H9 (cell line): ENCODE data around the gene CDK6. TPM values are rescaled to one million over a fixed set of nuclear protein-coding genes. Genes with fewer than 3 reads are reported as not detected.

Experiments used
- DNase-seq: peaks from one replicate; pipeline ENCODE4 v3.0.0-alpha.2; 2017
- H2AFZ ChIP-seq: one replicate; pipeline ENCODE4 v1.6.1; 2013; ENCODE audit warnings: mild to moderate bottlenecking, low read length, control low read depth, moderate library complexity
- H2AK5ac ChIP-seq: 2 replicates; pipeline ENCODE4 v1.6.1; 2013; ENCODE audit warnings: low read length, control low read depth, mixed read lengths; ENCODE audit not compliant: insufficient read length
- H2BK120ac ChIP-seq: one replicate; pipeline ENCODE4 v1.6.1; 2013; ENCODE audit warnings: low read depth, mild to moderate bottlenecking, low read length, control low read depth, inconsistent platforms; ENCODE audit not compliant: poor library complexity, severe bottlenecking
- H2BK12ac ChIP-seq: 2 replicates; pipeline ENCODE4 v1.6.1; 2013; ENCODE audit warnings: low read length, control low read depth, mixed read lengths, low read depth; ENCODE audit not compliant: insufficient read length
- H2BK15ac ChIP-seq: 2 replicates; pipeline ENCODE4 v1.6.1; 2013; ENCODE audit warnings: low read depth, low read length, control low read depth
- H2BK20ac ChIP-seq: one replicate; pipeline ENCODE4 v1.6.1; 2013; ENCODE audit warnings: low read depth, mild to moderate bottlenecking, low read length, control low read depth, inconsistent platforms; ENCODE audit not compliant: poor library complexity, severe bottlenecking
- H2BK5ac ChIP-seq: 2 replicates; pipeline ENCODE4 v1.6.1; 2013; ENCODE audit warnings: low read length, control low read depth, mixed read lengths; ENCODE audit not compliant: insufficient read length
- H3K14ac ChIP-seq: 2 replicates; pipeline ENCODE4 v1.6.1; 2013; ENCODE audit warnings: low read length, control low read depth; ENCODE audit not compliant: insufficient read depth
- H3K18ac ChIP-seq: 2 replicates; pipeline ENCODE4 v1.6.1; 2013; ENCODE audit warnings: low read depth, mild to moderate bottlenecking, mixed read lengths, low read length, control low read depth; ENCODE audit not compliant: insufficient read length
- H3K23ac ChIP-seq: 2 replicates; pipeline ENCODE4 v1.6.1; 2013; ENCODE audit warnings: low read length, control low read depth, mixed read lengths, low read depth; ENCODE audit not compliant: insufficient read length
- H3K23me2 ChIP-seq: 2 replicates; pipeline ENCODE4 v1.6.1; 2013; ENCODE audit warnings: low read depth, mild to moderate bottlenecking, mixed read lengths, low read length, control low read depth; ENCODE audit not compliant: insufficient read length, poor library complexity, severe bottlenecking
- H3K27ac ChIP-seq: 2 replicates; pipeline ENCODE4 v1.5.1; 2013; ENCODE audit warnings: low read length, control low read depth, mixed read lengths, low read depth; ENCODE audit not compliant: insufficient read length
- H3K27me3 ChIP-seq: 2 replicates; pipeline ENCODE4 v1.6.1; 2013; ENCODE audit warnings: low read length, control low read depth, inconsistent platforms; ENCODE audit not compliant: insufficient read depth
- H3K4ac ChIP-seq: 2 replicates; pipeline ENCODE4 v1.6.1; 2013; ENCODE audit warnings: low read depth, mild to moderate bottlenecking, control low read depth, inconsistent platforms, low read length, moderate library complexity
- H3K4me1 ChIP-seq: 2 replicates; pipeline ENCODE4 v1.6.1; 2013; ENCODE audit warnings: low read length, control low read depth, inconsistent platforms; ENCODE audit not compliant: insufficient read depth
- H3K4me2 ChIP-seq: 2 replicates; pipeline ENCODE4 v1.6.1; 2013; ENCODE audit warnings: low read length, control low read depth, mixed read lengths; ENCODE audit not compliant: insufficient read length, insufficient read depth
- H3K56ac ChIP-seq: 2 replicates; pipeline ENCODE4 v1.6.1; 2013; ENCODE audit warnings: low read depth, mild to moderate bottlenecking, mixed read lengths, low read length, control low read depth; ENCODE audit not compliant: insufficient read length
- H3K79me1 ChIP-seq: 2 replicates; pipeline ENCODE4 v1.6.1; 2013; ENCODE audit warnings: low read depth, mild to moderate bottlenecking, moderate library complexity, low read length, control low read depth, inconsistent platforms; ENCODE audit not compliant: insufficient read depth, poor library complexity, severe bottlenecking
- H3K79me2 ChIP-seq: 2 replicates; pipeline ENCODE4 v1.6.1; 2013; ENCODE audit warnings: low read length, control low read depth, inconsistent platforms; ENCODE audit not compliant: insufficient read depth
- H3K9ac ChIP-seq: 2 replicates; pipeline ENCODE4 v1.6.1; 2013; ENCODE audit warnings: low read length, control low read depth, mixed read lengths; ENCODE audit not compliant: insufficient read length; ENCODE audit errors: extremely low read depth
- H3K9me3 ChIP-seq: one replicate; pipeline ENCODE4 v1.6.1; 2013; ENCODE audit warnings: low read depth, low read length, inconsistent platforms; ENCODE audit not compliant: control insufficient read depth
- H3T11ph ChIP-seq: one replicate; pipeline ENCODE4 v1.6.1; 2013; ENCODE audit warnings: mild to moderate bottlenecking, low read length, control low read depth, inconsistent platforms
- H4K20me1 ChIP-seq: one replicate; pipeline ENCODE4 v1.6.1; 2013; ENCODE audit not compliant: control insufficient read depth, insufficient read length, insufficient read depth
- H4K5ac ChIP-seq: 2 replicates; pipeline ENCODE4 v1.6.1; 2013; ENCODE audit warnings: low read depth, mild to moderate bottlenecking, mixed read lengths, low read length, control low read depth; ENCODE audit not compliant: insufficient read length
- H4K8ac ChIP-seq: replicated peaks from 2 replicates; pipeline ENCODE4 v1.6.1; 2013; ENCODE audit warnings: low read length, control low read depth, mixed read lengths, low read depth; ENCODE audit not compliant: insufficient read length
- H4K91ac ChIP-seq: 2 replicates; pipeline ENCODE4 v1.6.1; 2013; ENCODE audit warnings: low read depth, mild to moderate bottlenecking, moderate library complexity, mixed read lengths, low read length, control low read depth; ENCODE audit not compliant: insufficient read length
- H3K27ac Mint-ChIP-seq, 3 experiments: 2 replicates in 2 of 3; 3 replicates in 1 of 3; pipeline ENCODE4 v1.8.0; 2020 to 2021; ENCODE audit warnings: mixed read lengths in 3 of 3, mild to moderate bottlenecking in 1 of 3, moderate library complexity in 1 of 3
- H3K27me3 Mint-ChIP-seq: 2 replicates; pipeline ENCODE4 v1.8.0; 2021; ENCODE audit warnings: low read depth, mild to moderate bottlenecking, moderate library complexity, mixed read lengths
- H3K36me3 Mint-ChIP-seq, 3 experiments: 2 replicates in 2 of 3; 3 replicates in 1 of 3; pipeline ENCODE4 v1.8.0; 2020 to 2021; ENCODE audit warnings: low read depth in 3 of 3, mixed read lengths in 3 of 3; ENCODE audit not compliant: insufficient read depth in 1 of 3
- H3K4me1 Mint-ChIP-seq, 2 experiments: 2 replicates each; pipeline ENCODE4 v1.8.0; 2020; ENCODE audit warnings: mixed read lengths in 2 of 2
- H3K4me3 Mint-ChIP-seq, 2 experiments: 2 replicates in 1 of 2; 3 replicates in 1 of 2; pipeline ENCODE4 v1.8.0; 2020 to 2021; ENCODE audit warnings: mild to moderate bottlenecking in 2 of 2, mixed read lengths in 2 of 2, moderate library complexity in 1 of 2
- H3K9me3 Mint-ChIP-seq, 2 experiments: 2 replicates in 1 of 2; 3 replicates in 1 of 2; pipeline ENCODE4 v1.8.0; 2020; ENCODE audit warnings: mild to moderate bottlenecking in 2 of 2, mixed read lengths in 2 of 2, moderate library complexity in 1 of 2
- WGBS: extraction: QIAGEN DNeasy Blood & Tissue Kit; methylation state at CpG from one replicate; pipeline ENCODE4 v1.1.7; 2013; ENCODE audit warnings: missing lambda C conversion rate, low lambda C conversion rate, mixed read lengths; ENCODE audit not compliant: insufficient read length; ENCODE audit errors: extremely low coverage; 5-methylcytosine and 5-hydroxymethylcytosine counted together
- total RNA-seq: library from RNA; stranded (reverse); gene quantifications from 2 replicates; pipeline ENCODE4 v1.2.1, GENCODE V29; 2021
- TF ChIP-seq, protein P1 (sequence below): fragments of 200-600 bp; sonication (generic); conservative IDR thresholded peaks from 3 replicates; pipeline ENCODE4 v1.8.0; 2021; ENCODE audit warnings: antibody characterized with exemption, mild to moderate bottlenecking

CDK6 gene
- total RNA-seq, 1 experiment from 2014 or later: 30.0 TPM

DNA sequence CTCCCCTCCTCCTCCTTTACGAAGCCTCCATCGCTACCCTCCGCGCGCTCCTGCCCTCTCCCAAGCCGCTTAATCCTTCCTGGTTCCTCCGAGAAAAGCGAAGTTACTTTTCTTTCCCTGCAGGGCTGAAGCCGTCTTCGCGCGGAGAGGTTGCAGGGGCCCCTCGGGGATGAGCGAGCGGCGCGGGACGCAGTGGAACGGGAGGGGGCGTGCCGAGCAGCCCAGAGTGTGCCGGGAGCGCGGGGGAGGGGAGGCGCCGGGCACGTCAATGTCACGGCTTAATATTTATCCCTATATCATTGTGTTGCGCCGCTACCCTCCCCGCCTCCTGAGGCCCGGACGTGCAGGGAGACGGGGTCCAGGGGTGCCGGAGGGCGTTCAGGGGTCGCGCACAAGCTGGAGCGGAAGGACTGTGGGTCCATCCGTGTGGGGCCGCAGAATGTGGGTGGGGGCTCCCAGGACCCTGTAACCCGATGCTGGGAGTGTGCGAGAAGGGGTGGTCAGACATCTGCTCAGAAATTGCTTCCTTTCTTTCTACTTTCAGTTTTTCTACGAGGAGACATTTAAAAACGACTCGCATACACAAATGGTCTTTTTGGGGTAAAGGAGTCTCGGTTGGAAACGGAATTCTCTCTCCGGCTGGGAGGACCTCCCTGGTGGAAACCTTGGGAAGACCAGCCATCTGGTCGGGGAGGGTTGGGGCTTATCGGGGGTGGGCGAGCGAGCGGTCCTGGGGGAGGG lies 2.4 kb downstream of the CDK6 start:
- TF ChIP-seq, protein P1, sequence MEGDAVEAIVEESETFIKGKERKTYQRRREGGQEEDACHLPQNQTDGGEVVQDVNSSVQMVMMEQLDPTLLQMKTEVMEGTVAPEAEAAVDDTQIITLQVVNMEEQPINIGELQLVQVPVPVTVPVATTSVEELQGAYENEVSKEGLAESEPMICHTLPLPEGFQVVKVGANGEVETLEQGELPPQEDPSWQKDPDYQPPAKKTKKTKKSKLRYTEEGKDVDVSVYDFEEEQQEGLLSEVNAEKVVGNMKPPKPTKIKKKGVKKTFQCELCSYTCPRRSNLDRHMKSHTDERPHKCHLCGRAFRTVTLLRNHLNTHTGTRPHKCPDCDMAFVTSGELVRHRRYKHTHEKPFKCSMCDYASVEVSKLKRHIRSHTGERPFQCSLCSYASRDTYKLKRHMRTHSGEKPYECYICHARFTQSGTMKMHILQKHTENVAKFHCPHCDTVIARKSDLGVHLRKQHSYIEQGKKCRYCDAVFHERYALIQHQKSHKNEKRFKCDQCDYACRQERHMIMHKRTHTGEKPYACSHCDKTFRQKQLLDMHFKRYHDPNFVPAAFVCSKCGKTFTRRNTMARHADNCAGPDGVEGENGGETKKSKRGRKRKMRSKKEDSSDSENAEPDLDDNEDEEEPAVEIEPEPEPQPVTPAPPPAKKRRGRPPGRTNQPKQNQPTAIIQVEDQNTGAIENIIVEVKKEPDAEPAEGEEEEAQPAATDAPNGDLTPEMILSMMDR: no peak
- peaks cover 46 to 51% of the 10 kb centered on the region in 2 experiments for H3K4me1 Mint-ChIP-seq

More for the DNA sequence above, 2.4 kb downstream of the CDK6 start:
- Histone ChIP-seq H3K27ac (no peak overlapping the region), H3K4me1 (peaks cover 4% of the 10 kb centered on the region; the same call in 1 of the 2 replicates), H2AK5ac (no peak overlapping the region), H4K8ac (no peak overlapping the region), H3K4me2 (peak overlapping the region; percentile 97), H3T11ph (no peak overlapping the region), H2AFZ (peak overlapping the region; percentile 80), H4K91ac (no peak overlapping the region), H3K9ac (peak overlapping the region; percentile 87), H3K79me2 (0 out of 2 replicates have a peak, but pooled peaks cover 2% of the 10 kb centered on the region), H3K4ac (no peak overlapping the region), H2BK20ac (no peak overlapping the region), H4K20me1 (no peaks in the 10 kb centered on the region), H3K14ac (no peak overlapping the region; the same call in 1 of the 2 replicates), H2BK15ac (no peak overlapping the region), H3K18ac (no peak overlapping the region), H3K23ac (no peak overlapping the region), H3K27me3 (peaks cover 4% of the 10 kb centered on the region; the same call in 1 of the 2 replicates), H2BK120ac (no peak overlapping the region), H4K5ac (no peak overlapping the region), H2BK12ac (no peak overlapping the region), H3K9me3 (no peaks in the 10 kb centered on the region), H3K23me2 (peaks cover 35% of the 10 kb centered on the region), H2BK5ac (no peak overlapping the region), H3K56ac (no peak overlapping the region), H3K79me1 (no peaks in the 10 kb centered on the region)
- DNase-seq: peak; percentile 65
- Mint-ChIP-seq H3K36me3 (peaks cover 0 to 2% (median 1%) of the 10 kb centered on the region in 3 experiments; a peak in 2 of 7 replicates), H3K9me3 (no peaks in the 10 kb centered on the region; a peak in 3 of 5 replicates), H3K4me3 (peak overlapping the region; percentile 90 to 99), H3K27me3 (peaks cover 29% of the 10 kb centered on the region), H3K27ac (peak overlapping the region; percentile 54 to 97 (median 97); a peak in 6 of 7 replicates)
- no CpG with 5 or more reads among the region's 54 CpGs for WGBS
